Stimulated activated memory B cell treated with anti-CD40 and anti-IgM and Interleukin-4, amounts not matched to agents 10 μg/mL and 1 μg/mL and 100 μg/mL, for 72 hours (primary cell): Measurements from ENCODE around the gene STYXL1.
"Not testable (repeated sequence)": the region's sequence is repeated elsewhere in the genome, so short reads cannot be mapped to it uniquely, and the experiment has no call there.

Source experiments
- ATAC-seq: fragments of 150-1000 bp; cut with Tn5 transposase; 2 replicates; pipeline ENCODE4 v1.10.0; 2021
- H3K27ac Mint-ChIP-seq: one replicate; pipeline ENCODE4 v1.8.0; 2022; ENCODE audit warnings: mild to moderate bottlenecking, mixed read lengths
- H3K27me3 Mint-ChIP-seq: one replicate; pipeline ENCODE4 v1.8.0; 2022; ENCODE audit warnings: mixed read lengths
- H3K36me3 Mint-ChIP-seq: one replicate; pipeline ENCODE4 v1.8.0; 2022; ENCODE audit warnings: mixed read lengths
- H3K4me1 Mint-ChIP-seq: one replicate; pipeline ENCODE4 v1.8.0; 2022; ENCODE audit warnings: mixed read lengths
- H3K4me3 Mint-ChIP-seq: one replicate; pipeline ENCODE4 v1.8.0; 2022; ENCODE audit warnings: mild to moderate bottlenecking, moderate library complexity, mixed read lengths
- H3K9me3 Mint-ChIP-seq: one replicate; pipeline ENCODE4 v1.8.0; 2022; ENCODE audit warnings: mixed read lengths

STYXL1 gene

GRCh38 chr7:76072243-76073148 is 24.7 kb upstream of the STYXL1 start:
- Mint-ChIP-seq H3K36me3 (no peaks in the 10 kb centered on the region), H3K9me3 (peaks cover 7% of the 10 kb centered on the region), H3K27me3 (no peaks in the 10 kb centered on the region), H3K4me1 (peaks cover 11% of the 10 kb centered on the region), H3K27ac (no peak overlapping the region), H3K4me3 (no peak overlapping the region)
- no peak for ATAC-seq

- Mint-ChIP-seq H3K27me3 (no peaks in the 10 kb centered on the region), H3K4me1 (peaks cover 11% of the 10 kb centered on the region), H3K9me3 (peaks cover 7% of the 10 kb centered on the region), H3K27ac (no peak overlapping the region), H3K4me3 (no peak overlapping the region), H3K36me3 (peaks cover 5% of the 10 kb centered on the region)
- no peak for ATAC-seq
Observed at GRCh38 chr7:76071316-76072242, 23.8 kb upstream of the STYXL1 start.

- H3K27ac Mint-ChIP-seq: no peak overlapping the region
- peaks cover 3% of the 10 kb centered on the region for H3K9me3 Mint-ChIP-seq
- no peak overlapping the region for H3K4me3 Mint-ChIP-seq
- H3K36me3 Mint-ChIP-seq: peaks cover 28% of the 10 kb centered on the region
- peaks cover 11% of the 10 kb centered on the region for H3K4me1 Mint-ChIP-seq
- no peaks in the 10 kb centered on the region for H3K27me3 Mint-ChIP-seq
- no peak for ATAC-seq
Observed at GRCh38 chr7:76069238-76069638, 21.4 kb upstream of the STYXL1 start.

- Mint-ChIP-seq H3K36me3 (peaks cover 50% of the 10 kb centered on the region), H3K4me1 (peaks cover 11% of the 10 kb centered on the region), H3K4me3 (no peak overlapping the region), H3K27me3 (no peaks in the 10 kb centered on the region), H3K9me3 (no peaks in the 10 kb centered on the region), H3K27ac (no peak overlapping the region)
- no peak for ATAC-seq
Observed at GRCh38 chr7:76066716-76067503, 19.1 kb upstream of the STYXL1 start.

- Mint-ChIP-seq H3K4me1 (peaks cover 5% of the 10 kb centered on the region), H3K27me3 (no peaks in the 10 kb centered on the region), H3K9me3 (no peaks in the 10 kb centered on the region), H3K27ac (no peak overlapping the region), H3K36me3 (peaks cover 67% of the 10 kb centered on the region), H3K4me3 (no peak overlapping the region)
- no peak for ATAC-seq
Observed at GRCh38 chr7:76065016-76065612, 17.3 kb upstream of the STYXL1 start.

GRCh38 chr7:76064208-76064970 is 16.6 kb upstream of the STYXL1 start:
- H3K9me3 Mint-ChIP-seq: no peaks in the 10 kb centered on the region
- peaks cover 74% of the 10 kb centered on the region for H3K36me3 Mint-ChIP-seq
- ATAC-seq: no peak
- no peaks in the 10 kb centered on the region for H3K4me1 Mint-ChIP-seq
- H3K27me3 Mint-ChIP-seq: no peaks in the 10 kb centered on the region
- no peak overlapping the region for H3K27ac Mint-ChIP-seq
- H3K4me3 Mint-ChIP-seq: no peak overlapping the region

- no peaks in the 10 kb centered on the region for H3K9me3 Mint-ChIP-seq
- H3K4me3 Mint-ChIP-seq: no peak overlapping the region
- H3K27ac Mint-ChIP-seq: no peak overlapping the region
- peaks cover 83% of the 10 kb centered on the region for H3K36me3 Mint-ChIP-seq
- no peaks in the 10 kb centered on the region for H3K4me1 Mint-ChIP-seq
- no peaks in the 10 kb centered on the region for H3K27me3 Mint-ChIP-seq
- ATAC-seq: no peak
Observed at GRCh38 chr7:76063525-76063924, 15.7 kb upstream of the STYXL1 start.

- H3K27ac Mint-ChIP-seq: no peak overlapping the region
- H3K9me3 Mint-ChIP-seq: no peaks in the 10 kb centered on the region
- H3K36me3 Mint-ChIP-seq: peaks cover 87% of the 10 kb centered on the region
- ATAC-seq: no peak
- no peak overlapping the region for H3K4me3 Mint-ChIP-seq
- no peaks in the 10 kb centered on the region for H3K27me3 Mint-ChIP-seq
- no peaks in the 10 kb centered on the region for H3K4me1 Mint-ChIP-seq
Observed at GRCh38 chr7:76063114-76063513, 15.3 kb upstream of the STYXL1 start.

GRCh38 chr7:76062254-76062653 is 14.5 kb upstream of the STYXL1 start:
- H3K9me3 Mint-ChIP-seq: no peaks in the 10 kb centered on the region
- peaks cover 95% of the 10 kb centered on the region for H3K36me3 Mint-ChIP-seq
- H3K4me3 Mint-ChIP-seq: no peak overlapping the region
- H3K27ac Mint-ChIP-seq: no peak overlapping the region
- ATAC-seq: no peak
- no peaks in the 10 kb centered on the region for H3K27me3 Mint-ChIP-seq
- H3K4me1 Mint-ChIP-seq: no peaks in the 10 kb centered on the region

GRCh38 chr7:76060842-76061241 is 13.0 kb upstream of the STYXL1 start:
- H3K36me3 Mint-ChIP-seq: peaks cover 90% of the 10 kb centered on the region
- no peak overlapping the region for H3K4me3 Mint-ChIP-seq
- H3K4me1 Mint-ChIP-seq: no peaks in the 10 kb centered on the region
- H3K27me3 Mint-ChIP-seq: no peaks in the 10 kb centered on the region
- no peaks in the 10 kb centered on the region for H3K9me3 Mint-ChIP-seq
- H3K27ac Mint-ChIP-seq: no peak overlapping the region
- no peak for ATAC-seq

- peaks cover 11% of the 10 kb centered on the region for H3K4me1 Mint-ChIP-seq
- H3K9me3 Mint-ChIP-seq, ATAC-seq, H3K27ac Mint-ChIP-seq, H3K27me3 Mint-ChIP-seq, H3K4me3 Mint-ChIP-seq: not testable (repeated sequence)
- peaks cover 69% of the 10 kb centered on the region for H3K36me3 Mint-ChIP-seq
Observed at GRCh38 chr7:76058745-76059144, 10.9 kb upstream of the STYXL1 start.

GRCh38 chr7:76057813-76058145 is 10.0 kb upstream of the STYXL1 start:
- ATAC-seq: no peak
- Mint-ChIP-seq H3K36me3 (peaks cover 64% of the 10 kb centered on the region), H3K27me3 (no peaks in the 10 kb centered on the region), H3K9me3 (no peaks in the 10 kb centered on the region), H3K4me3 (no peak overlapping the region), H3K4me1 (peaks cover 16% of the 10 kb centered on the region), H3K27ac (no peak overlapping the region)

- H3K27ac Mint-ChIP-seq: no peak overlapping the region
- no peaks in the 10 kb centered on the region for H3K9me3 Mint-ChIP-seq
- peaks cover 61% of the 10 kb centered on the region for H3K36me3 Mint-ChIP-seq
- H3K4me1 Mint-ChIP-seq: peaks cover 19% of the 10 kb centered on the region
- no peaks in the 10 kb centered on the region for H3K27me3 Mint-ChIP-seq
- no peak for ATAC-seq
- no peak overlapping the region for H3K4me3 Mint-ChIP-seq
Observed at GRCh38 chr7:76057103-76057812, 9.5 kb upstream of the STYXL1 start.

- Mint-ChIP-seq H3K27me3 (no peaks in the 10 kb centered on the region), H3K9me3 (no peaks in the 10 kb centered on the region), H3K4me1 (peaks cover 23% of the 10 kb centered on the region), H3K27ac (no peak overlapping the region), H3K36me3 (peaks cover 58% of the 10 kb centered on the region), H3K4me3 (no peak overlapping the region)
- ATAC-seq: no peak
Observed at GRCh38 chr7:76056241-76056640, 8.4 kb upstream of the STYXL1 start.
